Measurements from ENCODE around the gene CHST14. TPM values are rescaled to one million over a fixed set of nuclear protein-coding genes. Genes with fewer than 3 reads are reported as not detected.

CHST14 gene
- total RNA-seq, 1 experiment from 2014 or later: 11.5 TPM

DNA sequence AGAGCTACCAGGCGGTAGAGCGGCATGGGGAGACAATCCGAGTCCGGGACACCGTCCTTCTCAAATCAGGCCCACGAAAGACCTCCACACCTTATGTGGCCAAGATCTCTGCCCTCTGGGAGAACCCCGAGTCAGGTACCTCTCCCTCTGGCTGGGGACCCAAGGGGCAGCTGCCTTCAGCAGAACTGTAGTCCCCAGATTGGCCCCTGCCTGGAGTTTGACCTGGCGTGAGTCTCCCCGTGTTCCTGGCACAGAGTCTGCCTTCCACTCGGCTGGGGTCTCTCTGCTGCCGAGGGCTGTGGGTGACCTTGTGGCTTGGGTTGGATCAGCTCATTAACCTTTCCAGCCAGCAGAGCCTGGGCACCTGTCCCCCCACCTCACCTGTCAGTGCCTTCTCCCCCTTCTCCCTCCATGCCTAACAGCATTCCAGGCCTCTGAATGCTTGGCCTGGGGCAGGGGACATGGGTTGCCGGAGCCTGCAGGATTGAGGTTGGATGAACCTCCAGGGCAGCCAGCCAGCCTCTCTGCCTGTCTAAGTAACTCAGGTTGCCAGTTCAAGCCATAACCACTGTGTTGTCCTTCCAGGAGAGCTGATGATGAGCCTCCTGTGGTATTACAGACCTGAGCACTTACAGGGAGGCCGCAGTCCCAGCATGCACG, 6.8 kb upstream of the CHST14 start:
- TF ChIP-seq, protein P1, sequence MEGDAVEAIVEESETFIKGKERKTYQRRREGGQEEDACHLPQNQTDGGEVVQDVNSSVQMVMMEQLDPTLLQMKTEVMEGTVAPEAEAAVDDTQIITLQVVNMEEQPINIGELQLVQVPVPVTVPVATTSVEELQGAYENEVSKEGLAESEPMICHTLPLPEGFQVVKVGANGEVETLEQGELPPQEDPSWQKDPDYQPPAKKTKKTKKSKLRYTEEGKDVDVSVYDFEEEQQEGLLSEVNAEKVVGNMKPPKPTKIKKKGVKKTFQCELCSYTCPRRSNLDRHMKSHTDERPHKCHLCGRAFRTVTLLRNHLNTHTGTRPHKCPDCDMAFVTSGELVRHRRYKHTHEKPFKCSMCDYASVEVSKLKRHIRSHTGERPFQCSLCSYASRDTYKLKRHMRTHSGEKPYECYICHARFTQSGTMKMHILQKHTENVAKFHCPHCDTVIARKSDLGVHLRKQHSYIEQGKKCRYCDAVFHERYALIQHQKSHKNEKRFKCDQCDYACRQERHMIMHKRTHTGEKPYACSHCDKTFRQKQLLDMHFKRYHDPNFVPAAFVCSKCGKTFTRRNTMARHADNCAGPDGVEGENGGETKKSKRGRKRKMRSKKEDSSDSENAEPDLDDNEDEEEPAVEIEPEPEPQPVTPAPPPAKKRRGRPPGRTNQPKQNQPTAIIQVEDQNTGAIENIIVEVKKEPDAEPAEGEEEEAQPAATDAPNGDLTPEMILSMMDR (IDR thresholded peaks at IDR 0.05; ENCODE audit: unreplicated experiment): no peak
- CTCF ChIA-PET: no interaction called here
- BruUV-seq (replicated peaks): no TSS peak
- intact Hi-C loops (cut with micrococcal nuclease; ENCODE audit: unreplicated experiment): no loop called here
- Mint-ChIP-seq H3K36me3 (ENCODE audit: insufficient read depth, unreplicated experiment) (peaks cover 5% of the 10 kb centered on the region), H3K4me3 (ENCODE audit: low read depth, unreplicated experiment) (no peak overlapping the region), H3K9me3 (ENCODE audit: low read depth, unreplicated experiment) (no peaks in the 10 kb centered on the region), H3K4me1 (ENCODE audit: low read depth, unreplicated experiment) (no peaks in the 10 kb centered on the region), H3K27ac (ENCODE audit: unreplicated experiment) (no peak overlapping the region), H3K27me3 (ENCODE audit: unreplicated experiment) (no peaks in the 10 kb centered on the region)
- DNase-seq: no peak

GRCh38 chr15:40464595-40465185, 6.1 kb upstream of the CHST14 start:
- Mint-ChIP-seq H3K9me3 (ENCODE audit: low read depth, unreplicated experiment) (no peaks in the 10 kb centered on the region), H3K4me3 (ENCODE audit: low read depth, unreplicated experiment) (no peak overlapping the region), H3K27ac (ENCODE audit: unreplicated experiment) (no peak overlapping the region), H3K4me1 (ENCODE audit: low read depth, unreplicated experiment) (no peaks in the 10 kb centered on the region), H3K27me3 (ENCODE audit: unreplicated experiment) (no peaks in the 10 kb centered on the region), H3K36me3 (ENCODE audit: insufficient read depth, unreplicated experiment) (peaks cover 5% of the 10 kb centered on the region)
- TF ChIP-seq, protein P1 (IDR thresholded peaks at IDR 0.05; ENCODE audit: unreplicated experiment): no peak
- BruUV-seq (replicated peaks): no TSS peak
- CTCF ChIA-PET: no interaction called here
- intact Hi-C loops (cut with micrococcal nuclease; ENCODE audit: unreplicated experiment): no loop called here
- no peak for DNase-seq

DNA sequence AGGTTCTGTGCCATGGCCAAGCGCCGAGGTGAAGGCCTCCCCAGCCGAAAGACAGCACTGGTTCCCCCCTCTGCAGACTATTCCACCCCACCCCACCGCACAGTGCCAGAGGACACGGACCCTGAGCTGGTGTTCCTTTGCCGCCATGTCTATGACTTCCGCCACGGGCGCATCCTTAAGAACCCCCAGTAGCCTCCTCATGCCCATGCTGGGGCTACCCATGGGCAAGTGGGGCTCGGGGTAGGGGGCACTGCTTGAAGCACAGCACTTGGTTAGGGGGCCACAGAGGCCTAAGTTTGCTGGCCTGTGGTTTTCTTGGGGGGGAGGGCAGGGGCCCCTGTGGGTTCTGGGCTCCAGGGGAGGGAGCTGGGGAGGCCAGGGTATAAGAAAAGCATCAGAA, 4.8 kb upstream of the CHST14 start:
- no peak for DNase-seq
- BruUV-seq (replicated peaks): no TSS peak
- Mint-ChIP-seq H3K4me3 (ENCODE audit: low read depth, unreplicated experiment) (no peak overlapping the region), H3K9me3 (ENCODE audit: low read depth, unreplicated experiment) (no peaks in the 10 kb centered on the region), H3K27ac (ENCODE audit: unreplicated experiment) (no peak overlapping the region), H3K4me1 (ENCODE audit: low read depth, unreplicated experiment) (no peaks in the 10 kb centered on the region), H3K27me3 (ENCODE audit: unreplicated experiment) (no peaks in the 10 kb centered on the region), H3K36me3 (ENCODE audit: insufficient read depth, unreplicated experiment) (peaks cover 5% of the 10 kb centered on the region)
- TF ChIP-seq, protein P1 (IDR thresholded peaks at IDR 0.05; ENCODE audit: unreplicated experiment): no peak
- intact Hi-C loops (cut with micrococcal nuclease; ENCODE audit: unreplicated experiment): no loop called here
- CTCF ChIA-PET: no interaction called here

GRCh38 chr15:40466426-40467260, 4.1 kb upstream of the CHST14 start:
- H3K27me3 Mint-ChIP-seq (ENCODE audit: unreplicated experiment): no peaks in the 10 kb centered on the region
- no peak overlapping the region for H3K4me3 Mint-ChIP-seq (ENCODE audit: low read depth, unreplicated experiment)
- no peak overlapping the region for H3K27ac Mint-ChIP-seq (ENCODE audit: unreplicated experiment)
- no TSS peak for BruUV-seq (replicated peaks)
- no peak for DNase-seq
- CTCF ChIA-PET: no interaction called here
- no peaks in the 10 kb centered on the region for H3K9me3 Mint-ChIP-seq (ENCODE audit: low read depth, unreplicated experiment)
- TF ChIP-seq, protein P1 (IDR thresholded peaks at IDR 0.05; ENCODE audit: unreplicated experiment): no peak
- H3K36me3 Mint-ChIP-seq (ENCODE audit: insufficient read depth, unreplicated experiment): peaks cover 5% of the 10 kb centered on the region
- no peaks in the 10 kb centered on the region for H3K4me1 Mint-ChIP-seq (ENCODE audit: low read depth, unreplicated experiment)
- intact Hi-C loops (cut with micrococcal nuclease; ENCODE audit: unreplicated experiment): no loop called here
